ENCODE data around the gene ZNF35.

ZNF35 gene

GRCh38 chr3:44687898-44688297, 39.4 kb downstream of the ZNF35 start:
- Histone ChIP-seq H3K4me3 (ENCODE audit: low read depth, low read length) (no peak overlapping the region), H3K36me3 (replicated peaks) (no peaks in the 10 kb centered on the region), H3K27ac (no peak overlapping the region), H3K27me3 (replicated peaks) (no peaks in the 10 kb centered on the region)
- in situ Hi-C loops (cut with HindIII; ENCODE audit: low pct_ligation_motif_present, low sequenced_read_pairs), result no loop called here
- no peak for TF ChIP-seq CTCF (IDR thresholded peaks at IDR 0.05; ENCODE audit: low read depth, low read length, missing control alignments)
- DNase-seq, result no peak
